Right renal cortex interstitium (tissue), 3 donors: ENCODE data around the gene FOXL1. TPM values are rescaled to one million over a fixed set of nuclear protein-coding genes. Genes with fewer than 3 reads are reported as not detected.

Experiments
- DNase-seq, 3 donors: peaks; one replicate each; pipeline ENCODE4 v3.0.0-alpha.2; 2013; ENCODE audit warnings: low read depth in 3 of 3, low spot score in 2 of 3
- polyA plus RNA-seq, 3 donors: library from polyadenylated mRNA; unstranded; fragments of 120-200 nt; gene quantifications; one replicate each; pipeline ENCODE4 v1.2.1, GENCODE V29; 2013; ENCODE audit not compliant: insufficient read length in 3 of 3

FOXL1 gene
- polyA plus RNA-seq, 3 donors = 14.1 to 17.7 (median 15.4) TPM

DNA sequence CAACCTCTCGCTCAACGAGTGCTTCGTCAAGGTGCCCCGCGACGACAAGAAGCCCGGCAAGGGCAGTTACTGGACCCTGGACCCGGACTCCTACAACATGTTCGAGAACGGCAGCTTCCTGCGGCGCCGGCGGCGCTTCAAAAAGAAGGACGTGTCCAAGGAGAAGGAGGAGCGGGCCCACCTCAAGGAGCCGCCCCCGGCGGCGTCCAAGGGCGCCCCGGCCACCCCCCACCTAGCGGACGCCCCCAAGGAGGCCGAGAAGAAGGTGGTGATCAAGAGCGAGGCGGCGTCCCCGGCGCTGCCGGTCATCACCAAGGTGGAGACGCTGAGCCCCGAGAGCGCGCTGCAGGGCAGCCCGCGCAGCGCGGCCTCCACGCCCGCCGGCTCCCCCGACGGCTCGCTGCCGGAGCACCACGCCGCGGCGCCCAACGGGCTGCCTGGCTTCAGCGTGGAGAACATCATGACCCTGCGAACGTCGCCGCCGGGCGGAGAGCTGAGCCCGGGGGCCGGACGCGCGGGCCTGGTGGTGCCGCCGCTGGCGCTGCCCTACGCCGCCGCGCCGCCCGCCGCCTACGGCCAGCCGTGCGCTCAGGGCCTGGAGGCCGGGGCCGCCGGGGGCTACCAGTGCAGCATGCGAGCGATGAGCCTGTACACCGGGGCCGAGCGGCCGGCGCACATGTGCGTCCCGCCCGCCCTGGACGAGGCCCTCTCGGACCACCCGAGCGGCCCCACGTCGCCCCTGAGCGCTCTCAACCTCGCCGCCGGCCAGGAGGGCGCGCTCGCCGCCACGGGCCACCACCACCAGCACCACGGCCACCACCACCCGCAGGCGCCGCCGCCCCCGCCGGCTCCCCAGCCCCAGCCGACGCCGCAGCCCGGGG lies 10.4 kb upstream of the FOXL1 start:
- no peak for DNase-seq

DNA sequence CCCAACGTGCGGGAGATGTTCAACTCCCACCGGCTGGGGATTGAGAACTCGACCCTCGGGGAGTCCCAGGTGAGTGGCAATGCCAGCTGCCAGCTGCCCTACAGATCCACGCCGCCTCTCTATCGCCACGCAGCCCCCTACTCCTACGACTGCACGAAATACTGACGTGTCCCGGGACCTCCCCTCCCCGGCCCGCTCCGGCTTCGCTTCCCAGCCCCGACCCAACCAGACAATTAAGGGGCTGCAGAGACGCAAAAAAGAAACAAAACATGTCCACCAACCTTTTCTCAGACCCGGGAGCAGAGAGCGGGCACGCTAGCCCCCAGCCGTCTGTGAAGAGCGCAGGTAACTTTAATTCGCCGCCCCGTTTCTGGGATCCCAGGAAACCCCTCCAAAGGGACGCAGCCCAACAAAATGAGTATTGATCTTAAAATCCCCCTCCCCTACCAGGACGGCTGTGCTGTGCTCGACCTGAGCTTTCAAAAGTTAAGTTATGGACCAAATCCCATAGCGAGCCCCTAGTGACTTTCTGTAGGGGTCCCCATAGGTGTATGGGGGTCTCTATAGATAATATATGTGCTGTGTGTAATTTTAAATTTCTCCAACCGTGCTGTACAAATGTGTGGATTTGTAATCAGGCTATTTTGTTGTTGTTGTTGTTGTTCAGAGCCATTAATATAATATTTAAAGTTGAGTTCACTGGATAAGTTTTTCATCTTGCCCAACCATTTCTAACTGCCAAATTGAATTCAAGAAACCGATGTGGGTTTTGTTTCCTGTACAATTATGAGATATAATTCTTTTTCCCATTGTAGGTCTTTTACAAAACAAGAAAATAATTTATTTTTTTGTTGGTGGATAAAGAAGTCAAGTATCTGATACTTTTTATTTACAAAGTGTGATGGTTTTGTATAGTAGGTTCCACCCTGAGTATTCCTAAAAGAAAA lies 9.4 kb upstream of the FOXL1 start:
- no peak for DNase-seq

DNA sequence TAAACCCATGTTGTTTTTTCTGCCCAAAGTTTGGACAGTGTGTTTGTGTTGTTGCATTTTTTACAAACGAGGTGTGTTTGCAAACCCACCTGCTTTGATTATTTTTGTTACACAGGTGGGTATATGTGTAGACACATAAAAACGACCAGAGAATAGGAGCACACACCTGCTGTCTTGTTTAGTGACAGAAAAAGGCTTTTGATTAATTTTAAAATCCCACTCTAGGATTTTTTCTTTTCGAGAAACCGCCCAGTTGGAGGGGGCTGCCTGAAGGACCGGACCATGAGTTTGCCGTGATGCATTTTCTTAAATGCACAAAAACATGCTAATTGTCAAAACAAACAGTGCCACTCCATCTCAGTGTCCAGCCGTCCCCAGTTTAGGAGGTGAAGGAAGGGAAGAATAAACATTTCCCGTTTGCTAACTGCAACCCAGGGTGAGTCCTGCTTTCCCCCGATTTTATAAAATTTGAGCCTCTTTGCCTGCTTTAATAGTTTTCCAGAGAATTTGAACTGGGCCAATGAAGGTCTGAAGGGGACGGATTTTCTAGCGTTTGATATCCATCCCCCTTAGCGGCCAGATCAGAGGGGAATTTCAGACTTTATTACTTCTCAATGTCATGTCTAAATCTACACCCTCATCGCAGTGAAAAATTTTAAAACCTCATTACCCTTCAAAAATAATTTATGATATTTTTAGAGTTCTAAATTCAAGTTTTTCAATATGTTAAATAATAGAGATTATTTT lies 8.5 kb upstream of the FOXL1 start:
- DNase-seq = no peak

DNA sequence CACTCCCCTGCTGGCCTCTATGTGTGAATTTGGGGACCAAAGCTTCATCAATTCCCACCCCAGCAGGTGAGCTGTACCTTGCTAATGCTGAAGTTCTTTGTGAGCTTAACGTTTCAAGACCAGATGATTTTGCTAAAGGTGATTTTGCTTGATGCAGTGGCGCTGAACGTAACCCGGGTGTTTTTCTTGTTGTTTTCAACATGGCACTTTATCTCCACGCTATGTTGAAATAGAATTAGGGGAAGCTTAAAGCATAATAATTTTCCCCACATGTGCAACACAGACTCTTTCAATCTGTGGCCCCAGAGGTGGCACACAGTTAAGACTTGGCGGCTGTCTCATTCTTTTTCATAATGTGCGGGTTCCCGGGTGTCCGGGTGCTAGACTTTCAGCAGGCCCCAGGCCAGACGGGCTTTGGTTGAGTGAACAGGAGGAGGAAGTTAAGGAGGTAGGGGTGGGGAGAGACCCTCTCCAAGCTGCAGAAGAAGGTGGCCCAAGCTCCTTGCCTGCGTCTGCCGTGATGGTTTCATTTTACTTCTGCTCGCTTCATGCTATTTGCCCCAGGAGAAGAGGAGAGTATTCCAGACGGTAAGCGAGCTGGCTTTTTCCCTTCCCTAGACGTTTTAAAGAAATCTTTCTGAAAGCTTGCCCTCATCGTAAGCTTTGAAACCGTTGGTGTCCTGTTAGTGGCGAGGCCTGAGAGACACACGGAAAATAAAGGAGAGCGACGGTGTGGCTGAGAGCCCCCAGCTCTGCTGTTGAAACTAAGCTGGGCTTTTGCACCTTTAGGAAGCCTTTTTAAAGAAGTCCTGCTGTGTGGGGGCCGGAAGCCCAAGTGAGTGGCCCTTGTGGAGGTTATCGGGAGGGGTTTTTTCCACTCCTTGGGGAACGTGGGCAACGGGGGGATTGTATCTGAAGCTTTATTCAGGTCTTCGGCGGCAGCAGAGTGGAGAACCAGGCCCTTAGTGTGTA lies 7.5 kb upstream of the FOXL1 start:
- DNase-seq = no peak

DNA sequence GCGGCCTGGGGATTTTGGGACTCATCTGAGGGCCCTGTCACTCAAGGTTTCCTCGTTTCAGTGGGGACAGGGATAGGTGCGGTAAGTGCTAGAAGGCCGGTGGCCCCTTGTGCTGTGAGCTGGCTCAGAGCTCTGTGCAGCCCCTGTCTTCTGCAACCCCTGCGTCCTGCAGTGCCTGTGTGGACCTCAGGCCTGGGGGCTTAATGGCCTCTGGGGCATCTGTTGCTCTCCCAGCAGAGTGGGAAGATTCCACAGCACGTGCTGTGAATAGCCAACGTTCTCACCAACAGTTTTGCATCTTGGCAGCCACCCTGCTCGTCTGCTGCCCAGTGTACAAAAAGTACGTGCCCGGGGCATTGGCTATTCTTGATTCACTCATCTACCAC lies 6.8 kb upstream of the FOXL1 start:
- no peak for DNase-seq

DNA sequence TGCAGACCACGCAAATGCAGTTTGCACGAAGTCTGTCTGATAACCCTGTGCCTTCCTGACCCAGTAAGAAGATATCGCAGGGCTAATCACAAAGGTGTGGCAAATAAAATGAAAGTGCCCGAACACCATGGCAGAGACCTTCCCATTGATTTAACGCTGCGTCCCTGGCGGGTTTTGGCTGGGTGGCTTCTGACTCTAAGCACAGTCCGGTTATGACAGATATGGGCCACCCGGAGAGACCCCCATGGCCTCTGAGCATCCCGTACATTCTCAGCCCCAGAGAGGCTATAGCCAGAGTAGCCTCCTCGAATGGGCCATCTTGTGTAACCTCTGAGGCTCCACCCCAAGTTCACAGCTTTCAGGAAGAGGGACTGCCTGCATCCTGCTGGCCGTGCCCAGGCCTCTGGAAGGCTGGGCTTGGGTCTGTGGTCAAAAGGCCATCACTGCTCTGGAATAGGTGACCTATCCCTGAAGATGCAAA lies 6.3 kb upstream of the FOXL1 start:
- DNase-seq = no peak

DNA sequence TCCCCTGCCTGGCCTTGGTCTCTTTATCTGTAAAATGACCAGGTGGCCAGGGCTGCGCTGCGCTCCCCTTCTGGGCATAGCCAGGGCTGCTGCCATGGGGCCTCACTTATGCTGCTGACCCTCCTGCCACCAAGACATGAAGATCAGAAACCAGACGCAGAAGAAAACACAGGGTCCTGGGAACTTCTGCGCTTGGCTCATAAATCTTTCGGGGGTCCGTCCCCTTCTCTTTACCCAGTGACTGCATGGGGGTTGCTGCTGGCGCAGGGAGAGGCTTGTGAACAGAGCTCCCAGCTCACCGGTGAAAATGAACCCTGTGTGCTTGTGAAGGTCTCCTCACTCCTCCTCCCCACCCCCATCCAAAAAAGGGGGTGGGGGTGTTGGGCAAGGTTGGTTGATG lies 5.7 kb upstream of the FOXL1 start:
- no peak for DNase-seq

DNA sequence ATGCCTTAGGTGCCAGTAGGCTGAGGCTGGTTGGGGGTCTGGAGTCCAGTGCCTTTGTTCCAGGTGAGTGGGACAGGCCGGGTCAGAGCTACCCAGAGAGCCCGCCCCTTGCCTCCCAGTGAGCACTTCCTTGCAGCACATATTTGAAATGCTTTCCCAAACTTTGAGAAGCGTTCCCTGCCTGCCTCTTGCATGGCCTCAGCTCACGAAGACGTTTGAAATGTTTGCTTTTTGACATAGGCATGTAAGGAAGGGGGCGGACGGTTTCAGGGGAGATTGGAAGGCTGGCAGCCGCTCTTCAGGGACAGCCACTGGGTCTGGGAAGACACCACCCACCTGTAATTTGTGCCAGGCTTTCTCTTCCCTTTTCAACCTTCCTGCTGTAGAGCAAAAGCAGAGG lies 5.1 kb upstream of the FOXL1 start:
- DNase-seq = no peak

DNA sequence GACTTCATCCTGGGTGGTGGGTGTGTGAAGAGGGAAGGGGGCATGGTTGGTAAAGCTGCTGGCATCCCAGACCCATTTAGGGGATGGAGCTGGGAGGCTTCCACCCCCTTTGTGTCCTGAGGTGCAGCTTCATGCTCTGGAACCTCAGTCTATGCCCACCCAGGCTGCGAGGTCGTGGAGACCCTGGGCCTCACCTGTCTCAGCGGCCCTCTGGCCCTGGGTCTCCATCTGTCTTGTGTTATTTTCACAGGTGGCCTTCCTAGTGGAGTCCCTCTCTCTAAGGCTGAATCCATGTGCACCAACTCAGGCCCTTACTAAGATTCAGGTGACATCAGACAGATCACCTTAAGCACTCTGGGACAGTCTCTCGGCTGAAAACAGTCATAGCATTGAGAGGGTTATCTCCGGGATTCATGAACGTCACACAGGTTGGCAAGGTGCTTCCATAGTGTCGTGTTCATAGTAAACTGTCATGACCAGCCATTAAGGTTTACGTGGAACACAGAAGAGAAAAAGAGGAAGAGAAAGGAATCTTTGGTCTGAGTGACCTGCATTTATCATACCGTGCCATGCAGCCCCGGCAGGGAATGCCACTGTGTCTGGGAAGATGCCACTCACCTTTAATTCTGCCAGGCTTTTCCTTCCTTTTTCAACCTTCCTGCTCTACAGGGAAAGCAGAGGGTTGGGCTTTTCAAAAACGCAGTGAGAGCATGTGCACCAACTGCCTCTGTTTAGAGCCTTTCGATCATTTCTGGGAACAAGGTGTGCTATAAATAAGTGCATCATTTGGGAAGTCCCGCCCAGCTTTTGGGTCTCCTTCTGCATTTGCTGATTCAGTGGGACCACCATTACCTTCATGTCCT lies 4.5 kb upstream of the FOXL1 start:
- DNase-seq = no peak

DNA sequence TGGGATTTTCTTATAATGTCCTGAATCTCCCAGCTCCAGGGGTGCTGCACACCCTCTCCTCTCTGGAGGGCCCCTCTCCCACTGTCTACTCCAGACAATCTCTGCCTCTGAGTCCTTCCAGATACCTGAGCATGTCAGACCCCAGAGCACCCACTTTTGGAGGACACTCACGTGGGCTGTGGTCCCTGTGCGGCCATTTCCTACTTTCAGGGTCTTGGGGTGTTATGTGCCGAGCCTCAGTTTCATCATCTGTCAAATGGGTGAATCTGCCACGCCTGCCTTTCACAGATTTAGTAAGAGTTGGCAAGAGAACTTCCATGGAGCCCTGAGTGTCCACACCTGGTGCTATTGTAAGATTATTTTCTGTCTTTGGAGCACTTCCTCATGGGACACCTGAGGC lies 3.7 kb upstream of the FOXL1 start:
- DNase-seq = no peak

DNA sequence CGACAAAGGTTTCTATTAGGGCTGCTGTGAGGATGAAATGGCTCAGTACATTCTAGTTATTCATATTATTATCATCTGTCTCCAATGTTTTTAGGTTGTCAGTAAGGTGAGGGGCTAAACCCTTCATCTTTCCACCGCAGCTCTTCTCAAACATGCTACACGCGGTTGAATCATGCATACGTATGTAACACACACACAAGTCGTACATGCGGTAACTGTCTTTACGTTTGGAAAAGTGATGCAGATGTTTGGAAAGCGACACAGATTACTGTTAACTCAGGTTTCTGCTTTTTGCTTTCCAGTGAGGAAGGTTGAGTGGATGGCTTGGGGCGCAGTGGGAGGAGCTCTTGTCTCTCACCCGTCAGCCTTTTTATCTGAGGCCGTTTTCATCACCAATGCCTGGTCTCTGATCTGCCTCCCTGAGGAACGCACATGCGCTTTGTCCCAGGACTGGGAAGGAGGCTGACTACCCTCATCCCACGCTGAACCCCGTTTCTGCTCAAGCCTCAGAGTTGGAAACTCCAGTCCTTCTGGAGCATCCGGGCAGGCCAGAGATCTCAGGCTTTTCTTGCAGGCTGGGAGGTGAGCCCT lies 3.2 kb upstream of the FOXL1 start:
- no peak for DNase-seq

DNA sequence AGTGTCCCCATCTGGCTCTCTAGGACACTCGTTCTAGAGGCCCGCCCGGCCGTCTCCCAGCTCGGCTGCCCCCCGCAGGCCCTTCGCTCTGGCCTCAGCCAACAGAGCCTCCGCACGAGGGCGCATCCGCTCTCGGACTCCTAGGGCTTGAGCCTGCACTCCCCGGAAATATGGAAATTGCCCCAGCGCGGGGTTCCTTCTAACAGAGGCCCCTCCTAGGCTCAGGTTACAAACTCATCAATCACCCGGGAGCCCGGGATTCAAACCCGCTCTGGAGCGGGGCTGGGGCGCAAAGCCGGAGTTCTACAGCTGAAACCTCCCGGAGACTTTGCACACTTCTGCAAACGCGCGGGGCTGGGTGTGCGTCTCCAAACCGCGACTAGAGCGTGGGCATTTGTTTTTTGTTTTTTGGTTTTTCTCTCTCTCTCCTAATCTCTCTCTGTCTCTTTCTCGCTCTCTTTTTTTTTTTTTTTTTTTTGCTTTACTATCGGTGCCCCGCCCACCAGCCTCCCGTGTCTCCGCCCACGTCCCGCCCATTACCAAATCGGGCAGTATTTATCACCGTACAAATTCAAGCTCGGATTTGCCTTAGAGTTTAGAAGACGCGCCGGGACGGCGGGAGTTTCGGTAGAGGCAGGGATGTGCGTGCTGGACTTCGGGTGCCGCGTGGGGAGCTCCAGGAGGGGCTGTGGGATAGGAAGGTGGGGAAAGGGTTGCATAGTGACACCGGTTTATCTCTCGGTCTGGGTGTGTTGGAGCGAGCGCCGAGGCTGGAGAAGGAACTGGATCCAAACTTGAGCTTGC lies 2.4 kb upstream of the FOXL1 start:
- DNase-seq = peak in 2 of 3 donors; percentile 85 to 92

DNA sequence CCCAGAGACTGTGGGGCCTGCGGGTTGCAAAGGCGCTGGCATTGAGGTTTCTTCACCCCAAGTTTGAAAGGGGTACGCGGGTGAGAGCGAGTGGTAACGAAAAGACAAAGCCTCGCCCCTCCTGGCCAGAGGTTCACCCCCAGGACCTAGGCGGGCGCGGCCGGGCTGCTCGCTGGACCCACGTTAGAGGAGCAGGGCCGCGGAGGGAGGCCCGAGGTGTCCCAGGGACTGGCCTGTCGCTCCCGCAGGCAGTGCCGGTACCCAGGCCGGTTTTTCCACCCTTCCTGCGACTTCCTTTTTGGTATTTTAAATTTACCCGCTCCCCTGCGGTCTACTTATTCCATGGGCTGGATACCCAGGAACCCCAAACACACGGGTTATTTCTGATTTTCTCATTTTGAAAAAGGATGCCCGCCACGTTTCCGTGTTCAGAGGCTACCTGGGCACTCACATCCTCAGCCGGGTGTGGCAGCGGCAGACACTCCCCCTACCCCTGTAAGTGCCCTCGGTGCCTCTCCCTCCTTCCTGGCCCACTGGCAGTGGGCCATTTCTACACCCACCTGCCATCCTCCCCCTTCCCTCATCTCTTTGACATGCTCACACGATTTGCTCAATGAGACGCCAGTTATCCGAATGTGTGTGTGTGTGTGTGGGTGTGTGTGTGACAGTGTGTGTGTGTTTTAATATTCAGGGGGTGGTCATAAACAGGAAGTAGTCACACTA lies 1.6 kb upstream of the FOXL1 start:
- DNase-seq = no peak

DNA sequence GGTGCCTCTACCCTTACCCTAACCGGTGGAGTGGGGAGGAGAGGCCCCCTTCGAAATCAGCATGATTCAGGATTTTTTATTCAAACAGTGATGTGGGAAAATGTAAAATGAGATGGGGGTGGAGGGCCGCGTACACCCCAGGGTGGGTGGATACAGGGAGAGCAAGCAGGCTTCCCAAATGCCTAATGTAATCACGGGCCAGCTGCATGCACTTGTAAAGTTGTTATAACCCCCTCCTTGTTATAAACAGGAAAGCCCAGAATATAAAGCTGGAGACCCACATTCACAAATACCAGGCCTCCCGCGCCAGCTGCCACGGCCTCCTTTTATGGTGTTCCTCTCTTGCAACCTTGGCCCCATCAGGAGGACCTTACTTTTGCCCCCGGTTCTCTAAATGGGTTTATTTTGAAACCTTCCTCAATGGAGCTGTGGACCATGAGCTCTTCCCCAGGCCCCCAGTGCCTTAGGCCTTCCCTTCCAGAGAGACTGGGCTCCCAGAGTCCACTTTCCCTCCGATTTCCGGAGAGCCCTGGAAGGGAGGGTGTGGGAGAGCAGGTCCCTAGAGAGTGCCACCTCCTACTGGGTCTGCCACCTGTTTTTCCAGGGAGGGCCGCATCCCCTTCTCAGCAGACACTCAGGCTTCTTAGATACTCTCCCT lies 906 bp upstream of the FOXL1 start:
- DNase-seq = no peak

DNA sequence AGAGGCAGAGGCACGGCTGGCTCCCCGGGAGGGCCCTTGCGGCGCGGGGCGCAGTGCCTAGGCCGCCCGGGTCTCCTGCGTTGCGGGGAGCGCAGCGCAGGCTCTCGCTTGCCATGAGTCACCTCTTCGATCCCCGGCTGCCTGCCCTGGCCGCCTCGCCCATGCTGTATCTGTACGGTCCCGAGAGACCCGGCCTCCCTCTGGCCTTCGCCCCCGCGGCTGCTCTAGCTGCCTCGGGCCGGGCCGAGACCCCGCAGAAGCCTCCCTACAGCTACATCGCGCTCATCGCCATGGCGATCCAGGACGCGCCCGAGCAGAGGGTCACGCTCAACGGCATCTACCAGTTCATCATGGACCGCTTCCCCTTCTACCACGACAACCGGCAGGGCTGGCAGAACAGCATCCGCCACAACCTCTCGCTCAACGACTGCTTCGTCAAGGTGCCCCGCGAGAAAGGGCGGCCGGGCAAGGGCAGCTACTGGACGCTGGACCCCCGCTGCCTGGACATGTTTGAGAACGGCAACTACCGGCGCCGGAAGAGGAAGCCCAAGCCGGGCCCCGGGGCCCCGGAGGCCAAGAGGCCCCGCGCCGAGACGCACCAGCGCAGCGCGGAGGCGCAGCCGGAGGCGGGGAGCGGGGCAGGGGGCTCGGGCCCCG lies 390 bp downstream of the FOXL1 start:
- no peak for DNase-seq
